Stomach (tissue), 9 donors: ENCODE results near the gene SP4. TPM values are rescaled to one million over a fixed set of nuclear protein-coding genes. Genes with fewer than 3 reads are reported as not detected.
"Not testable (repeated sequence)": the region's sequence is repeated elsewhere in the genome, so short reads cannot be mapped to it uniquely, and the experiment has no call there.

ENCODE experiments used
- DNase-seq, 2 donors: peaks; one replicate each; pipeline versions ENCODE4 v3.0.0 to v3.0.0-alpha.2; 2013 to 2019
- H3K27ac ChIP-seq, 5 donors: fragments of 200-600 bp in 4 of 5; sonication (generic) in 4 of 5; one replicate each; pipeline ENCODE4 v1.5.1; 2013 to 2019; ENCODE audit warnings: mild to moderate bottlenecking in 1 of 5, moderate library complexity in 1 of 5
- H3K27me3 ChIP-seq, 3 donors: fragments of 200-600 bp; sonication (generic); one replicate each; pipeline ENCODE4 v1.5.1; 2017 to 2019; ENCODE audit warnings: mixed run types in 1 of 3
- H3K36me3 ChIP-seq, 4 donors: fragments of 200-600 bp; sonication (generic); 1 replicate in 3 of 4; 2 replicates in 1 of 4; pipeline ENCODE4 v1.5.1; 2016 to 2019
- H3K4me1 ChIP-seq, 4 donors: fragments of 200-600 bp; sonication (generic); one replicate each; pipeline ENCODE4 v1.5.1; 2016 to 2019
- H3K4me3 ChIP-seq, 4 donors: fragments of 200-600 bp; sonication (generic) in 3 of 4; one replicate each; pipeline ENCODE4 v1.5.1; 2016 to 2019; ENCODE audit warnings: mild to moderate bottlenecking in 1 of 4
- H3K9me3 ChIP-seq, 4 donors: fragments of 200-600 bp; sonication (generic); one replicate each; pipeline ENCODE4 v1.5.1; 2016 to 2019
- CTCF ChIP-seq, 7 experiments: fragments of 450-650 bp in 4 of 7; fragments of 200-600 bp in 3 of 7; sonication (generic) in 3 of 7; IDR thresholded peaks; one replicate each; pipeline ENCODE4 v1.5.1; 2016 to 2019; ENCODE audit warnings: antibody characterized with exemption in 7 of 7, control low read depth in 2 of 7, mild to moderate bottlenecking in 1 of 7
- EP300 ChIP-seq: sonication (generic); formaldehyde crosslinking; IDR thresholded peaks from one replicate; pipeline ENCODE4 v1.6.1; 2017; ENCODE audit warnings: antibody characterized with exemption
- POLR2A ChIP-seq, 4 donors: fragments of 450-650 bp; IDR thresholded peaks; one replicate each; pipeline ENCODE4 v1.6.1; 2016; ENCODE audit warnings: antibody characterized with exemption in 4 of 4, control low read depth in 2 of 4, mild to moderate bottlenecking in 1 of 4, moderate library complexity in 1 of 4
- POLR2AphosphoS5 ChIP-seq, 3 donors: sonication (generic); formaldehyde crosslinking; IDR thresholded peaks; one replicate each; pipeline ENCODE4 v1.6.1; 2016; ENCODE audit warnings: antibody characterized with exemption in 3 of 3
- WGBS, 5 donors: extraction: QIAGEN DNeasy Blood & Tissue Kit in 3 of 5; methylation state at CpG; one replicate each; pipeline versions ENCODE4 v1.1.5 to v1.1.7; 2013 to 2018; 5-methylcytosine and 5-hydroxymethylcytosine counted together
- intact Hi-C: fragments of 100-400 bp; cut with DNase I; formaldehyde crosslinking; loops from one replicate; pipeline ENCODE4 v1.15.1; 2023; ENCODE audit warnings: low total_unique reads
- polyA plus RNA-seq, 3 donors: library from polyadenylated mRNA; stranded (reverse); fragments of 200-250 nt; gene quantifications; one replicate each; pipeline ENCODE4 v1.2.3, GENCODE V29; 2013
- total RNA-seq, 5 donors: library from RNA; depleted of rRNA; stranded (reverse); fragments of >200 nt; gene quantifications; one replicate each; pipeline versions ENCODE4 v1.1.0 to v1.2.3, GENCODE V29; 2014 to 2016
- donor health status: healthy with polysubstance abuse.
- donor health status: Bipolar disorder and iron deficiency.
- donor health status: healthy.

Gene SP4
- total and polyA plus RNA-seq, 8 donors, result 0.58 to 16.7 (median 2.4) TPM

GRCh38 chr7:21514062-21514461 lies 86.2 kb downstream of the SP4 start:
- TF ChIP-seq EP300, result no peak
- TF ChIP-seq POLR2A (IDR thresholded peaks at IDR 0.05), result no peak
- TF ChIP-seq CTCF (IDR thresholded peaks at IDR 0.05), result no peak
- TF ChIP-seq POLR2AphosphoS5 (IDR thresholded peaks at IDR 0.05), result no peak
- no peaks in the 10 kb centered on the region for H3K9me3 ChIP-seq
- intact Hi-C loops, result no loop called here
- no peak for DNase-seq
- H3K27me3 ChIP-seq, result no peaks in the 10 kb centered on the region
- H3K4me1 ChIP-seq, result no peaks in the 10 kb centered on the region
- no peak overlapping the region for H3K4me3 ChIP-seq
- peaks cover 0 to 29% (median 15%) of the 10 kb centered on the region in 4 donors for H3K36me3 ChIP-seq
- H3K27ac ChIP-seq, result no peak overlapping the region

GRCh38 chr7:21524680-21525079 lies 96.8 kb downstream of the SP4 start:
- no peak overlapping the region for H3K27ac ChIP-seq
- H3K9me3 ChIP-seq, result peaks cover 0 to 5% (median 0%) of the 10 kb centered on the region in 4 donors
- H3K36me3 ChIP-seq, result no peaks in the 10 kb centered on the region
- intact Hi-C loops, result no loop called here
- no peaks in the 10 kb centered on the region for H3K27me3 ChIP-seq
- no peaks in the 10 kb centered on the region for H3K4me1 ChIP-seq
- TF ChIP-seq POLR2A (IDR thresholded peaks at IDR 0.05), result no peak
- no peak for TF ChIP-seq CTCF (IDR thresholded peaks at IDR 0.05)
- no peak for TF ChIP-seq EP300
- no peak for TF ChIP-seq POLR2AphosphoS5 (IDR thresholded peaks at IDR 0.05)
- 79 to 100% (median 92%) methylated on average over 1 of the region's 1 CpG for WGBS, 5 donors
- no peak overlapping the region for H3K4me3 ChIP-seq
- DNase-seq, result no peak

- DNase-seq, result no peak
Measured at GRCh38 chr7:21526007-21526406, 98.1 kb downstream of the SP4 start.

GRCh38 chr7:21526448-21526847 lies 98.6 kb downstream of the SP4 start:
- no peaks in the 10 kb centered on the region for H3K36me3 ChIP-seq
- DNase-seq, result no peak
- H3K27me3 ChIP-seq, result no peaks in the 10 kb centered on the region
- H3K4me1 ChIP-seq, result no peaks in the 10 kb centered on the region
- no peak overlapping the region for H3K27ac ChIP-seq
- no peak overlapping the region for H3K4me3 ChIP-seq
- H3K9me3 ChIP-seq, result peaks cover 0 to 5% (median 0%) of the 10 kb centered on the region in 4 donors
- intact Hi-C loops, result no loop called here
- no peak for TF ChIP-seq EP300
- TF ChIP-seq POLR2A (IDR thresholded peaks at IDR 0.05), result no peak
- TF ChIP-seq POLR2AphosphoS5 (IDR thresholded peaks at IDR 0.05), result no peak
- peak in 1 of 7 experiments; percentile 2 for TF ChIP-seq CTCF (IDR thresholded peaks at IDR 0.05)
- WGBS, 5 donors, result 92 to 97% (median 96%) methylated on average over 2 to 3 of the region's 3 CpGs

More at GRCh38 chr7:21526007-21526406, 98.1 kb downstream of the SP4 start:
- Histone ChIP-seq H3K36me3 (no peaks in the 10 kb centered on the region), H3K27ac (no peak overlapping the region), H3K4me1 (no peaks in the 10 kb centered on the region), H3K27me3 (no peaks in the 10 kb centered on the region), H3K4me3 (no peak overlapping the region), H3K9me3 (peaks cover 0 to 5% (median 0%) of the 10 kb centered on the region in 4 donors)
- no peak for TF ChIP-seq POLR2A (IDR thresholded peaks at IDR 0.05)
- TF ChIP-seq POLR2AphosphoS5 (IDR thresholded peaks at IDR 0.05), result no peak
- TF ChIP-seq EP300, result no peak
- TF ChIP-seq CTCF (IDR thresholded peaks at IDR 0.05), result peak in 4 of 7 experiments; percentile 6 to 34 (median 18)
- intact Hi-C loops, result no loop called here

GRCh38 chr7:21532485-21532884 lies 104.6 kb downstream of the SP4 start:
- H3K4me3 ChIP-seq, H3K36me3 ChIP-seq, H3K4me1 ChIP-seq, H3K27ac ChIP-seq, DNase-seq, intact Hi-C loops, H3K9me3 ChIP-seq, H3K27me3 ChIP-seq: not testable (repeated sequence)
- WGBS, 5 donors, result 32 to 91% (median 53%) methylated on average over 1 of the region's 1 CpG

- H3K27ac ChIP-seq, H3K9me3 ChIP-seq, H3K36me3 ChIP-seq, DNase-seq, H3K4me3 ChIP-seq, H3K27me3 ChIP-seq, H3K4me1 ChIP-seq, intact Hi-C loops: not testable (repeated sequence)
Measured at GRCh38 chr7:21533646-21534045, 105.8 kb downstream of the SP4 start.

- 94 to 96% (median 94%) methylated on average over 12 to 27 of the region's 27 CpGs for WGBS, 5 donors
- H3K4me1 ChIP-seq, H3K4me3 ChIP-seq, intact Hi-C loops, DNase-seq, H3K9me3 ChIP-seq, H3K36me3 ChIP-seq, H3K27ac ChIP-seq: not testable (repeated sequence)
- H3K27me3 ChIP-seq, result peaks cover 0 to 17% (median 0%) of the 10 kb centered on the region in 3 donors
Measured at GRCh38 chr7:21536445-21537118, 108.7 kb downstream of the SP4 start.
